Measurements from ENCODE around the gene NKD2. TPM values are rescaled to one million over a fixed set of nuclear protein-coding genes. Genes with fewer than 3 reads are reported as not detected.
"Not testable (repeated sequence)": the region's sequence is repeated elsewhere in the genome, so short reads cannot be mapped to it uniquely, and the experiment has no call there.

Gene NKD2
- total and polyA plus RNA-seq, 3 donors from 2014 or later, result 16.5 to 42.1 (median 31.6) TPM

DNA sequence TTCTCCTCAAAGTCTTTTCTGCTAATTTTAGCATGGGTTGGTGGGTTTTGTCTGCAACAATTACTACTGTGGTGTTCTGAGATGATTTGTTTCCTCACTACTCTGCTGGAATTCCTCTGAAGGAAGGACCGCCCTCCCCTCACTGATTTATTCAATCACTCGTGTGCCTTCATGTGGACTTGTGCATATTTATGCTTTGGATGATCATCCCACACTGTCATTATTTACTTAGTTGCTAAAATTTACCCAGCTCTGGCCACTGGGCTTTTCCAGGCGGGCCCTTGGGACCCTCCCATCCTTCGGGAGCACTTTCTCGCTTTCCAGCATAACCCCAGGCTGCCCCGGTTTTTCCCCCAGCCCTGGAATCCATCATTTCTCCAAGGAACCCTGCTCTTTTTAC lies 41.7 kb upstream of the NKD2 start:
- Histone ChIP-seq H3K36me3 (ENCODE audit: low read depth, missing control alignments) (no peaks in the 10 kb centered on the region), H3K27me3 (no peaks in the 10 kb centered on the region), H3K4me1 (peaks cover 7% of the 10 kb centered on the region), H3K9me3 (no peaks in the 10 kb centered on the region), H3K27ac (no peak overlapping the region), H3K4me3 (no peak overlapping the region)
- 90 to 96% methylated on average over 6 of the region's 6 CpGs for WGBS, 2 donors
- TF ChIP-seq CTCF (IDR thresholded peaks at IDR 0.05) (no peak), POLR2A (IDR thresholded peaks at IDR 0.05) (no peak)
- no peak for DNase-seq
- intact Hi-C loops (cut with DNase I; ENCODE audit: low total_unique reads), result no loop called here

GRCh38 chr5:968881-969280 lies 39.7 kb upstream of the NKD2 start:
- Histone ChIP-seq H3K27ac (no peak overlapping the region), H3K27me3 (no peaks in the 10 kb centered on the region), H3K36me3 (ENCODE audit: low read depth, missing control alignments) (no peaks in the 10 kb centered on the region), H3K4me3 (no peak overlapping the region), H3K9me3 (no peaks in the 10 kb centered on the region), H3K4me1 (peaks cover 4% of the 10 kb centered on the region)
- intact Hi-C loops (cut with DNase I; ENCODE audit: low total_unique reads), result no loop called here
- 56 to 57% methylated on average over 6 of the region's 6 CpGs for WGBS, 2 donors
- no peak for DNase-seq
- no peak for TF ChIP-seq POLR2A (IDR thresholded peaks at IDR 0.05)
- TF ChIP-seq CTCF (IDR thresholded peaks at IDR 0.05), result no peak

- H3K36me3 ChIP-seq (ENCODE audit: low read depth, missing control alignments), result no peaks in the 10 kb centered on the region
- H3K4me3 ChIP-seq, result no peak overlapping the region
- DNase-seq, result no peak
- TF ChIP-seq POLR2A (IDR thresholded peaks at IDR 0.05), result no peak
- TF ChIP-seq CTCF (IDR thresholded peaks at IDR 0.05), result no peak
- H3K27ac ChIP-seq, result no peak overlapping the region
- H3K9me3 ChIP-seq, result no peaks in the 10 kb centered on the region
- H3K4me1 ChIP-seq, result no peaks in the 10 kb centered on the region
- 76 to 79% methylated on average over 14 of the region's 14 CpGs for WGBS, 2 donors
- intact Hi-C loops (cut with DNase I; ENCODE audit: low total_unique reads), result no loop called here
- H3K27me3 ChIP-seq, result no peaks in the 10 kb centered on the region
Measured at GRCh38 chr5:969408-969839, 39.2 kb upstream of the NKD2 start.

- intact Hi-C loops (cut with DNase I; ENCODE audit: low total_unique reads), result not testable (repeated sequence)
- 75 to 82% methylated on average over 2 of the region's 2 CpGs for WGBS, 2 donors
Measured at GRCh38 chr5:972575-972974, 36.0 kb upstream of the NKD2 start.

GRCh38 chr5:976849-977751 lies 31.5 kb upstream of the NKD2 start:
- Histone ChIP-seq H3K27me3 (no peaks in the 10 kb centered on the region), H3K9me3 (no peaks in the 10 kb centered on the region), H3K27ac (no peak overlapping the region), H3K36me3 (ENCODE audit: low read depth, missing control alignments) (no peaks in the 10 kb centered on the region), H3K4me1 (no peaks in the 10 kb centered on the region), H3K4me3 (no peak overlapping the region)
- intact Hi-C loops (cut with DNase I; ENCODE audit: low total_unique reads), result no loop called here
- DNase-seq, result peak; percentile 13
- 86 to 95% methylated on average over 14 to 29 of the region's 29 CpGs for WGBS, 2 donors
- no peak for TF ChIP-seq POLR2A (IDR thresholded peaks at IDR 0.05)
- TF ChIP-seq CTCF (IDR thresholded peaks at IDR 0.05), result no peak

More at GRCh38 chr5:972575-972974, 36.0 kb upstream of the NKD2 start:
- H3K36me3 ChIP-seq (ENCODE audit: low read depth, missing control alignments); H3K27ac ChIP-seq; H3K4me1 ChIP-seq; H3K9me3 ChIP-seq; H3K4me3 ChIP-seq; H3K27me3 ChIP-seq; DNase-seq: not testable (repeated sequence)

All from testis (tissue), 3 donors.